ENCODE results near the gene NOL12.

The NOL12 gene

GRCh38 chr22:37739611-37740049 lies 53.5 kb downstream of the NOL12 start:
- Histone ChIP-seq H3K36me3 (ENCODE audit: control insufficient read depth, low read length) (no peaks in the 10 kb centered on the region), H3F3A (ENCODE audit: control insufficient read depth, insufficient read depth) (no peaks in the 10 kb centered on the region), H3K4me2 (ENCODE audit: low read length) (no peak overlapping the region), H4K20me1 (ENCODE audit: control insufficient read depth, insufficient read depth, low read depth, low read length) (no peaks in the 10 kb centered on the region), H3K79me2 (ENCODE audit: control insufficient read depth, low read length) (no peaks in the 10 kb centered on the region), H3K27me3 (ENCODE audit: control insufficient read depth, low read length) (no peaks in the 10 kb centered on the region), H3K4me1 (ENCODE audit: control insufficient read depth, low read length) (no peaks in the 10 kb centered on the region), H3K4me3 (ENCODE audit: low read length) (no peak overlapping the region), H3K9me3 (ENCODE audit: control insufficient read depth, insufficient read depth, low read length) (no peaks in the 10 kb centered on the region), H3K9me2 (replicated peaks; ENCODE audit: control insufficient read depth, low read length) (no peaks in the 10 kb centered on the region), H3K27ac (ENCODE audit: low read depth, low read length) (no peak overlapping the region)
- TF ChIP-seq CTCF (IDR thresholded peaks at IDR 0.05; ENCODE audit: low read depth, low read length, poor library complexity, severe bottlenecking), result no peak

- Histone ChIP-seq H3K27me3 (ENCODE audit: control insufficient read depth, low read length) (no peaks in the 10 kb centered on the region), H4K20me1 (ENCODE audit: control insufficient read depth, insufficient read depth, low read depth, low read length) (no peaks in the 10 kb centered on the region), H3K36me3 (ENCODE audit: control insufficient read depth, low read length) (no peaks in the 10 kb centered on the region; the same call in 1 of the 2 replicates), H3K79me2 (ENCODE audit: control insufficient read depth, low read length) (peaks cover 6% of the 10 kb centered on the region), H3K4me3 (ENCODE audit: low read length) (no peak overlapping the region), H3F3A (ENCODE audit: control insufficient read depth, insufficient read depth) (no peaks in the 10 kb centered on the region), H3K27ac (ENCODE audit: low read depth, low read length) (no peak overlapping the region), H3K9me3 (ENCODE audit: control insufficient read depth, insufficient read depth, low read length) (no peaks in the 10 kb centered on the region), H3K4me1 (ENCODE audit: control insufficient read depth, low read length) (peaks cover 6% of the 10 kb centered on the region), H3K4me2 (ENCODE audit: low read length) (no peak overlapping the region), H3K9me2 (replicated peaks; ENCODE audit: control insufficient read depth, low read length) (no peaks in the 10 kb centered on the region)
- TF ChIP-seq CTCF (IDR thresholded peaks at IDR 0.05; ENCODE audit: low read depth, low read length, poor library complexity, severe bottlenecking), result no peak
- no peak for TF ChIP-seq EZH2phosphoT487 (IDR thresholded peaks at IDR 0.05; ENCODE audit: borderline replicate concordance, low read length)
Measured at GRCh38 chr22:37740455-37741311, 54.5 kb downstream of the NOL12 start.

- no peak for TF ChIP-seq EZH2phosphoT487 (IDR thresholded peaks at IDR 0.05; ENCODE audit: borderline replicate concordance, low read length)
- TF ChIP-seq CTCF (IDR thresholded peaks at IDR 0.05; ENCODE audit: low read depth, low read length, poor library complexity, severe bottlenecking), result no peak
- no peak overlapping the region for H3K4me3 ChIP-seq (ENCODE audit: low read length)
- peaks cover 6% of the 10 kb centered on the region for H3K4me1 ChIP-seq (ENCODE audit: control insufficient read depth, low read length)
- no peak overlapping the region for H3K4me2 ChIP-seq (ENCODE audit: low read length)
- no peaks in the 10 kb centered on the region for H3F3A ChIP-seq (ENCODE audit: control insufficient read depth, insufficient read depth)
- no peaks in the 10 kb centered on the region for H4K20me1 ChIP-seq (ENCODE audit: control insufficient read depth, insufficient read depth, low read depth, low read length)
- H3K27me3 ChIP-seq (ENCODE audit: control insufficient read depth, low read length), result no peaks in the 10 kb centered on the region
- no peak overlapping the region for H3K27ac ChIP-seq (ENCODE audit: low read depth, low read length)
- peaks cover 1% of the 10 kb centered on the region for H3K36me3 ChIP-seq (ENCODE audit: control insufficient read depth, low read length)
- peaks cover 8% of the 10 kb centered on the region for H3K79me2 ChIP-seq (ENCODE audit: control insufficient read depth, low read length)
- no peaks in the 10 kb centered on the region for H3K9me3 ChIP-seq (ENCODE audit: control insufficient read depth, insufficient read depth, low read length)
- no peaks in the 10 kb centered on the region for H3K9me2 ChIP-seq (replicated peaks; ENCODE audit: control insufficient read depth, low read length)
Measured at GRCh38 chr22:37741312-37741795, 55.2 kb downstream of the NOL12 start.
